BJ (cell line): ENCODE data around the gene LIN52. TPM values are rescaled to one million over a fixed set of nuclear protein-coding genes. Genes with fewer than 3 reads are reported as not detected.

Experiments used
- CTCF ChIA-PET: fragments of 350-600 bp; formaldehyde crosslinking; extraction: SDS; loops from one replicate; lab custom pipeline; 2021; ENCODE audit warnings: antibody characterized with exemption, inconsistent platforms; lab: Yijun Ruan, JAX
- POLR2A ChIA-PET: fragments of 300-600 bp; sonication (Branson Sonifier 250); formaldehyde crosslinking; extraction: SDS; loops from one replicate; lab custom pipeline; 2021; ENCODE audit warnings: antibody characterized with exemption; lab: Charles Lee
- DNase-seq: peaks from one replicate; pipeline ENCODE4 v3.0.0-alpha.2; 2011; ENCODE audit warnings: low read depth
- H3K27me3 ChIP-seq: 2 replicates; pipeline ENCODE4 v1.6.0; 2011; ENCODE audit warnings: low read length; ENCODE audit not compliant: control insufficient read depth, insufficient read depth
- H3K36me3 ChIP-seq: 2 replicates; pipeline ENCODE4 v1.5.1; 2011; ENCODE audit warnings: low read length; ENCODE audit not compliant: control insufficient read depth, insufficient read depth
- H3K4me3 ChIP-seq: 2 replicates; pipeline ENCODE4 v1.5.1; 2011; ENCODE audit warnings: low read depth, mild to moderate bottlenecking, control low read depth, low read length
- polyA plus RNA-seq: library from polyadenylated mRNA; depleted of rRNA; stranded (reverse); fragments of >200 nt; gene quantifications from 2 replicates; pipeline ENCODE4 v1.2.3, GENCODE V29; 2011
- TF ChIP-seq, protein P1 (sequence below): IDR thresholded peaks from 2 replicates; pipeline ENCODE4 v1.5.1; 2011; ENCODE audit warnings: low read depth, mild to moderate bottlenecking, control low read depth, inconsistent platforms, low read length, moderate library complexity; ENCODE audit not compliant: insufficient read depth

LIN52 gene
- polyA plus RNA-seq, 1 experiment = 7.4 TPM

DNA sequence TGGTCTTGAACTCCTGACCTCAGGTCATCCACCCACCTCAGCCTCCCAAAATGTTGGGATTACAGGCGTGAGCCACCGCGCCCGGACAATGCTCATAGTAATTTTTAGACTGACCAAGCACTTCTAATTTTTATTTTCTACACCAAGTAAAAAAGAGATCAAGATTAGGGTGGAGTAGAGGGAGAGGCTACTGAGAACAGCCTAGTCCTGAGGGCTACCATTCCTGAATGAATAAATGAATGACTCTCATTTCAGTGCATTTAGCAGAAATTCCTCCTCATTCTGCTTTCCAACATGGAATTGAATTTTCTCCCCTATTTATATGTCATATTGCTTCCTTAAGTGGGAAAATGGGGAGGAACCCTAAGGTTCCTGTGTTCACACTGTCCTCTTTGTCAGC lies 39.2 kb upstream of the LIN52 start:
- ChIA-PET CTCF (interaction anchor here (1.7 kb wide), 1 partner anchor 13 kb away, joined by 5 read pairs; no protein-coding TSS in a partner anchor), POLR2A (no interaction called here)
- TF ChIP-seq, protein P1, sequence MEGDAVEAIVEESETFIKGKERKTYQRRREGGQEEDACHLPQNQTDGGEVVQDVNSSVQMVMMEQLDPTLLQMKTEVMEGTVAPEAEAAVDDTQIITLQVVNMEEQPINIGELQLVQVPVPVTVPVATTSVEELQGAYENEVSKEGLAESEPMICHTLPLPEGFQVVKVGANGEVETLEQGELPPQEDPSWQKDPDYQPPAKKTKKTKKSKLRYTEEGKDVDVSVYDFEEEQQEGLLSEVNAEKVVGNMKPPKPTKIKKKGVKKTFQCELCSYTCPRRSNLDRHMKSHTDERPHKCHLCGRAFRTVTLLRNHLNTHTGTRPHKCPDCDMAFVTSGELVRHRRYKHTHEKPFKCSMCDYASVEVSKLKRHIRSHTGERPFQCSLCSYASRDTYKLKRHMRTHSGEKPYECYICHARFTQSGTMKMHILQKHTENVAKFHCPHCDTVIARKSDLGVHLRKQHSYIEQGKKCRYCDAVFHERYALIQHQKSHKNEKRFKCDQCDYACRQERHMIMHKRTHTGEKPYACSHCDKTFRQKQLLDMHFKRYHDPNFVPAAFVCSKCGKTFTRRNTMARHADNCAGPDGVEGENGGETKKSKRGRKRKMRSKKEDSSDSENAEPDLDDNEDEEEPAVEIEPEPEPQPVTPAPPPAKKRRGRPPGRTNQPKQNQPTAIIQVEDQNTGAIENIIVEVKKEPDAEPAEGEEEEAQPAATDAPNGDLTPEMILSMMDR = no peak
- no peaks in the 10 kb centered on the region; the same call in 1 of the 2 replicates for H3K36me3 ChIP-seq
- H3K4me3 ChIP-seq = no peak overlapping the region
- no peak for DNase-seq
- H3K27me3 ChIP-seq = no peaks in the 10 kb centered on the region

DNA sequence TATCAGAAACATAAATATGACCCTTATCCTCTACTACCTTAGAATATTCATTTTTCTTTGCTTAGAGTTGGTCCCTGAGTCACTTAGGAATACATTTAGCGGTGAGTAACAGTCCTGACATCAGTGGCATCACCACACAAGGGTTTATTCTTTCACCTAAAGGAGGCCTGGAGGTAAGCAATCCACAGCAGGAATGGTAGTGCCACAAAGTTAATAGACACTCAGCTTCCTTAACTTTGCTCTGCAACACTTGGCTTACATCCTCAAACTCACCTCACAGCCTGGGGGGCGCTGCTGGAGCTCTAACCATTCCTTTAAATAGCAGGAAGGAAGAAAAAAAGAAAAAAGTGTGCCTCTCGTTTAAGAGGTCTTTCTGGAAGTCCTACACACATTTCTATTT lies 36.5 kb upstream of the LIN52 start:
- TF ChIP-seq, protein P1 = no peak
- CTCF ChIA-PET = no interaction called here

DNA sequence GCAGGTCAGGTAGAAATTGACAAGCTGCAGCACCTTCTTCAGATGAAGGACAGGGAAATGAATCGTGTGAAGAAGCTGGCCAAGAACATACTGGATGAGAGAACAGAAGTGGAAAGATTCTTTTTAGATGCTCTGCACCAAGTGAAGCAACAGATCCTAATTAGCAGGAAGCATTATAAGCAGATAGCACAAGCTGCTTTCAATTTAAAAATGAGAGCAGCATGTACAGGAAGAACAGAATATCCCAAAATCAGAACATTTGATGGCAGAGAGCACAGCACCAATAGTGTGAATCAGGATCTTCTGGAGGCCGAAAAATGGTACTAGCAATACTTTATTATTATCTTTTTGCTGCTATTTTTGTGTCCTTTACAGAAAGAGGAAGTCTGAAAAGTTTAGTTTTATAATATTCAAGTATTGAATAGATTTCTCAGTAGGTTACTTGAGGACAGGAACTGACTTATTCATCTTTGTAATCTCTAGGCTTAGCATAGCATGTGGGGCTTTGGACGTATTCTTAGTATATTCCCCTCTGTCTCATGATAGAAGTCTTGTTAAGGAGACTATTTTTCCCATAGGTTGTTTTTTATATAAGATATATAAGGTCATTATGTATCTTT lies 34.8 kb upstream of the LIN52 start:
- Histone ChIP-seq H3K27me3 (no peaks in the 10 kb centered on the region), H3K4me3 (no peak overlapping the region), H3K36me3 (no peaks in the 10 kb centered on the region; the same call in 1 of the 2 replicates)
- TF ChIP-seq, protein P1 = no peak
- CTCF ChIA-PET = no interaction called here
- no peak for DNase-seq
- POLR2A ChIA-PET = no interaction called here

More for the DNA sequence above, 36.5 kb upstream of the LIN52 start:
- DNase-seq = no peak
- Histone ChIP-seq H3K4me3 (no peak overlapping the region), H3K36me3 (no peaks in the 10 kb centered on the region; the same call in 1 of the 2 replicates), H3K27me3 (no peaks in the 10 kb centered on the region)
- POLR2A ChIA-PET = no interaction called here

DNA sequence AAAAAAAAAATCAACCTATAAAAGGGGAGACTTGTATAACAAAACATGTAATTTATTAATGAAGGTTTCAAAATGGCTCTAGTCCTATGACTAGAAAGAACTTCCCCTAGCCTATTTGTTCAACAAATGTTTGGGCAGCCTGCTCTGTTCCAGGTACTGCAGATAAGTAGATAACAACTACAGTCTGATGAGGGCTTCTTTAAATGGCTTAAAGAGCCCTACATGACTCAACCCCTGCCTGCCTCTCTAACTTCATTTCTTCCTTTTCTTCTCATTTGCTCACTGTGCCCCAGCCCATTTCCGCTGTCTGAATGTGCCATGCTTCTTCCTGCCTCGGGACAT lies 22.0 kb upstream of the LIN52 start:
- TF ChIP-seq, protein P1 = no peak
- Histone ChIP-seq H3K36me3 (peaks cover 3% of the 10 kb centered on the region), H3K27me3 (no peaks in the 10 kb centered on the region), H3K4me3 (no peak overlapping the region)
- ChIA-PET POLR2A (no interaction called here), CTCF (interaction anchor here (0.6 kb wide), 1 partner anchor 177 kb away, joined by 3 read pairs; no protein-coding TSS in a partner anchor)
- DNase-seq = no peak

DNA sequence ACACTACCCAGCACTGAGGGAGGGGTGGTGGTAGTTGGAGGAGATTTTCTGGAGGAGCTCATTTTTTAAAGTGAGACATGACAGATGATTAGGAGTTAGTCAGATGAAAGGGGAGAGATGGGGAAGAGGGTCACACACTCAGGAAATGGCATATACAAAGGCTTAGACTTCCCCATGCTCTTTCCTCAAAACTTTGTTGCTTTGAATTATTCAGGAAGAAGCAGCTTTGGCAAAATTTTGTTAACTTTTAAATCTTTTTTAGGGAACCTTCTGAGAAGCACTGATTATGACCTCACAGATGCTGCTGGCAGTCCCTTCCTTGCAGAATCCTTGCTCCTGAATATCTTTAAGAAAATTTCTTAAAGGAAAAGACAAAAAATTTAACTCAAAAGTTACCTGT lies 20.3 kb upstream of the LIN52 start:
- CTCF ChIA-PET = interaction anchor here (1.5 kb wide), 1 partner anchor 33 kb away, joined by 4 read pairs; no protein-coding TSS in a partner anchor
- no peak for DNase-seq

More for the DNA sequence above, 20.3 kb upstream of the LIN52 start:
- peaks cover 3% of the 10 kb centered on the region for H3K36me3 ChIP-seq
- H3K4me3 ChIP-seq = no peak overlapping the region
- TF ChIP-seq, protein P1 = no peak
- H3K27me3 ChIP-seq = no peaks in the 10 kb centered on the region
- POLR2A ChIA-PET = no interaction called here
